Osteocyte (in vitro differentiated cells): Measurements from ENCODE around the gene PPRC1. TPM values are rescaled to one million over a fixed set of nuclear protein-coding genes. Genes with fewer than 3 reads are reported as not detected.
A peak's percentile ranks its signal among the peaks of the same experiment; 100 is the strongest.

Experiments used
- DNase-seq: peaks from one replicate; pipeline ENCODE4 v3.0.0; 2021; ENCODE audit warnings: mixed read lengths; ENCODE audit not compliant: unreplicated experiment; ENCODE audit errors: extremely low spot score
- H3K27ac Mint-ChIP-seq: one replicate; pipeline ENCODE4 v1.8.0; 2021; ENCODE audit warnings: mild to moderate bottlenecking, mixed read lengths; ENCODE audit not compliant: unreplicated experiment
- H3K27me3 Mint-ChIP-seq: one replicate; pipeline ENCODE4 v1.8.0; 2021; ENCODE audit warnings: mixed read lengths; ENCODE audit not compliant: unreplicated experiment
- H3K36me3 Mint-ChIP-seq: one replicate; pipeline ENCODE4 v1.8.0; 2021; ENCODE audit warnings: mixed read lengths; ENCODE audit not compliant: unreplicated experiment
- H3K4me1 Mint-ChIP-seq: one replicate; pipeline ENCODE4 v1.8.0; 2021; ENCODE audit warnings: mixed read lengths; ENCODE audit not compliant: unreplicated experiment
- H3K4me3 Mint-ChIP-seq: one replicate; pipeline ENCODE4 v1.8.0; 2021; ENCODE audit warnings: mild to moderate bottlenecking, moderate library complexity, mixed read lengths; ENCODE audit not compliant: unreplicated experiment
- H3K9me3 Mint-ChIP-seq: one replicate; pipeline ENCODE4 v1.8.0; 2021; ENCODE audit warnings: mixed read lengths; ENCODE audit not compliant: unreplicated experiment
- total RNA-seq: library from RNA; stranded (reverse); gene quantifications from 2 replicates; pipeline ENCODE4 v1.2.1, GENCODE V29; 2021
- TF ChIP-seq, protein P1 (sequence below): fragments of 200-600 bp; sonication (generic); IDR thresholded peaks from 2 replicates; pipeline ENCODE4 v1.5.0; 2021; ENCODE audit warnings: antibody characterized with exemption, mild to moderate bottlenecking, moderate library complexity

PPRC1 gene
- total RNA-seq, 1 donor from 2014 or later, result 40.7 TPM

DNA sequence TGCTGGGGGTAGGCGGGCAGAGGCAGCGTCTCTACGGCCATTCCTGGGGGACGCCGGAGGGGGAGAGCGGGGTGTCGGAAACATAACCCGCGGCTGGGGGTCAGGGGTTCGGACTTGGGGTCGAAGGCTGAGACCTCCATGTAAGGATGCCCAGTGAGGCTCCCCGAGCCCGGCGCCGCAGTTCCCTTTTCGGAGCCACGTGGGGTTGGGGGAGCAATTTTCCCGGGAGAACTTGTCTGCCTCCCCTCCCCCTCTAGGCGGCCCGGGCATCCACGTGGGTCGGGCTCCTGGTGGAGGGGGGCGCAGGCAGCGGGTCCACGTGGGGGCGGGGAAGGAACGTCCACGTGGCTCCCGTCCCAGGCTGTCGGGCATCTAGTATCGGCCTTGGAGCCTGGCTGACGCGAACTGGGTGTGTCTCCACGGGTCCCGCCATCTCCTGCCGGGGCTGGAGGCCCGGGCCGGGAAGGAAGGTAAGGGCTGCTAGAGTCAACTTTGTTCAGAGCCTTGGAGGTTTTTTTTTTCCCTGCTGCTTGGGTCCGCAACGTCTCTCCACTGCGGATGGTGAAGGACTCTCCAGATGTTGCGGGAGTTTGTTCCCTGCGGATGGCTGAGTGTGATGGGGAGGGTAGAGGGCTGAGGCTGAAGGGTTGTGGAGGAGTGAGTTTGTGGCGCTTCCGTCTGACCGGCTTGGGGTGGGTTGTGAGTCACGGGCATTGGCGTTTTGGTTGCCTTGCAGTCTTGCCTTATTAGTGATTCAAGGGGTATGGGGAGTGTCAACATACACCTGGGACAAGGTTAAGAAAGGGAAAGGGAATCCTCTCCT lies 744 bp downstream of the PPRC1 start:
- peak; percentile 90 for DNase-seq
- no peaks in the 10 kb centered on the region for H3K27me3 Mint-ChIP-seq
- H3K27ac Mint-ChIP-seq, result peak overlapping the region; percentile 98
- H3K4me1 Mint-ChIP-seq, result peaks cover 25% of the 10 kb centered on the region
- H3K9me3 Mint-ChIP-seq, result no peaks in the 10 kb centered on the region
- peaks cover 3% of the 10 kb centered on the region for H3K36me3 Mint-ChIP-seq
- peak overlapping the region; percentile 99 for H3K4me3 Mint-ChIP-seq
- TF ChIP-seq, protein P1, sequence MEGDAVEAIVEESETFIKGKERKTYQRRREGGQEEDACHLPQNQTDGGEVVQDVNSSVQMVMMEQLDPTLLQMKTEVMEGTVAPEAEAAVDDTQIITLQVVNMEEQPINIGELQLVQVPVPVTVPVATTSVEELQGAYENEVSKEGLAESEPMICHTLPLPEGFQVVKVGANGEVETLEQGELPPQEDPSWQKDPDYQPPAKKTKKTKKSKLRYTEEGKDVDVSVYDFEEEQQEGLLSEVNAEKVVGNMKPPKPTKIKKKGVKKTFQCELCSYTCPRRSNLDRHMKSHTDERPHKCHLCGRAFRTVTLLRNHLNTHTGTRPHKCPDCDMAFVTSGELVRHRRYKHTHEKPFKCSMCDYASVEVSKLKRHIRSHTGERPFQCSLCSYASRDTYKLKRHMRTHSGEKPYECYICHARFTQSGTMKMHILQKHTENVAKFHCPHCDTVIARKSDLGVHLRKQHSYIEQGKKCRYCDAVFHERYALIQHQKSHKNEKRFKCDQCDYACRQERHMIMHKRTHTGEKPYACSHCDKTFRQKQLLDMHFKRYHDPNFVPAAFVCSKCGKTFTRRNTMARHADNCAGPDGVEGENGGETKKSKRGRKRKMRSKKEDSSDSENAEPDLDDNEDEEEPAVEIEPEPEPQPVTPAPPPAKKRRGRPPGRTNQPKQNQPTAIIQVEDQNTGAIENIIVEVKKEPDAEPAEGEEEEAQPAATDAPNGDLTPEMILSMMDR, result no peak

DNA sequence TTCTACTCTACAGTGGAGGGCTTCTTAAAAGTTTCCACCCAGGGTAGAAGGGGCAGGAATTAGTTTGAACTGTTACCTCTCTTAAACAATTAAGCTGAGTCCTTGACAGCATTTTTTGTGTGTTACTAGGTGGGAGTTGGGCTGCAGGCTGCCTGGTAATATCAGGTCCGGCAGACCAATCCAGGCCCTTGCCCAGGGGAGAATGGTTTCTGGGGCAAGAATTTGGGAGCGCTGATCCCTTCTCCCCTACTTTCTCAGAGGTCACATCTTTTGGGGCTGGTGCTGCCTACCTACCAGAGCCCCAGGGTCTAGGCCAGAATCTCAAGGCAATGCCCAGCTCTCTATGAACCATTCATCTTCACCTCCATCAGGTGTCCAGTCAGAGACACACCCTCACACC lies 1.6 kb downstream of the PPRC1 start:
- DNase-seq, result no peak
- Mint-ChIP-seq H3K27me3 (no peaks in the 10 kb centered on the region), H3K27ac (peak overlapping the region; percentile 98), H3K4me3 (peak overlapping the region; percentile 99), H3K4me1 (peaks cover 25% of the 10 kb centered on the region), H3K36me3 (peaks cover 11% of the 10 kb centered on the region), H3K9me3 (no peaks in the 10 kb centered on the region)
- TF ChIP-seq, protein P1, result no peak

DNA sequence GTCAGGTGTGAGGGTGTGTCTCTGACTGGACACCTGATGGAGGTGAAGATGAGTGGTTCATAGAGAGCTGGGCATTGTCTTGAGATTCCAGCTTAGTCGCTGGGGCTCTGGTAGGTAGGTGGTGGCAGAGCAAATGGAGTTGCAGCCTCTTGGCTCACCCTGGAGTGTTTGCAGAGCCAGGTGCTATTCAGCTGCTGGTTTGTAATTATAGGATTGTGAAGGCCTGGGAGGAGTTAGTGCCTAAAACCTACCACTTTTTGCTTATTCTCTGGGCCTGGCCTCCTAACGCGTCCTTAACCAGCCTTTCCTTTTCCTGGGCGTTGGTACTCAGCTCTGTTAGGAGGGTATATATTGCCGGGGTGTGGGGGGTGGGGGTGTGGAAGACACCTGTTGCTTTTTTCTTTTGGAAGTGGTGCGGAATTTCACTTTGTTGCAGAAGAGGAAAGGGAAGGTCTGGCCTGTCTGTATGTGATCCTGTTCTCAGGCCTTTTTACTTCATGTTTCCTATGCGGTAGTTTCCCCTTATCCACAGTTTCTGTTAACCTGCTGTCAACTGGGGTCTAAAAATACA lies 3.2 kb downstream of the PPRC1 start:
- no peak for DNase-seq
- TF ChIP-seq, protein P1, result no peak
- Mint-ChIP-seq H3K4me3 (no peak overlapping the region), H3K9me3 (no peaks in the 10 kb centered on the region), H3K27ac (peak overlapping the region; percentile 15), H3K27me3 (no peaks in the 10 kb centered on the region), H3K36me3 (peaks cover 22% of the 10 kb centered on the region), H3K4me1 (peaks cover 25% of the 10 kb centered on the region)

DNA sequence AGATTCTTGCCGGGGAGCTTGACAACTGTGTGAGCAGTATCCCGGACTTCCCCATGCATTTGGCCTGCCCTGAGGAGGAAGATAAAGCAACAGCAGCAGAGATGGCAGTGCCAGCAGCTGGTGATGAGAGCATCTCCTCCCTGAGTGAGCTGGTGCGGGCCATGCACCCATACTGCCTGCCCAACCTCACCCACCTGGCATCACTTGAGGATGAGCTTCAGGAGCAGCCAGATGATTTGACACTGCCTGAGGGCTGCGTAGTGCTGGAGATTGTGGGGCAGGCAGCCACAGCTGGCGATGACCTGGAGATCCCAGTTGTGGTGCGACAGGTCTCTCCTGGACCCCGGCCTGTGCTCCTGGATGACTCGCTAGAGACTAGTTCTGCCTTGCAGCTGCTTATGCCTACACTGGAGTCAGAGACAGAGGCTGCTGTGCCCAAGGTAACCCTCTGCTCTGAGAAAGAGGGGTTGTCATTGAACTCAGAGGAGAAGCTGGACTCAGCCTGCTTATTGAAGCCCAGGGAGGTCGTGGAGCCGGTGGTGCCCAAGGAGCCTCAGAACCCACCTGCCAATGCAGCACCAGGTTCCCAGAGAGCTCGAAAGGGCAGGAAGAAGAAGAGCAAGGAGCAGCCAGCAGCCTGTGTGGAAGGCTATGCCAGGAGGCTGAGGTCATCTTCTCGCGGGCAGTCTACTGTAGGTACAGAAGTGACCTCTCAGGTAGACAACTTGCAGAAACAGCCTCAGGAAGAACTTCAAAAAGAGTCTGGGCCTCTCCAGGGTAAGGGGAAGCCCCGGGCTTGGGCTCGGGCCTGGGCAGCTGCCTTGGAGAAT lies 6.7 kb downstream of the PPRC1 start:
- no peaks in the 10 kb centered on the region for H3K27me3 Mint-ChIP-seq
- DNase-seq, result no peak
- H3K27ac Mint-ChIP-seq, result no peak overlapping the region
- H3K4me3 Mint-ChIP-seq, result no peak overlapping the region
- TF ChIP-seq, protein P1, result no peak
- peaks cover 15% of the 10 kb centered on the region for H3K4me1 Mint-ChIP-seq
- peaks cover 44% of the 10 kb centered on the region for H3K36me3 Mint-ChIP-seq
- H3K9me3 Mint-ChIP-seq, result no peaks in the 10 kb centered on the region
